Mesothelial cell of epicardium (in vitro differentiated cells): Measurements from ENCODE around the gene FOCAD. TPM values are rescaled to one million over a fixed set of nuclear protein-coding genes. Genes with fewer than 3 reads are reported as not detected.

ENCODE experiments used
- DNase-seq, 2 experiments: peaks; one replicate each; pipeline ENCODE4 v3.0.0; 2021; ENCODE audit warnings: low spot score in 2 of 2; ENCODE audit not compliant: unreplicated experiment in 2 of 2
- H3K27ac Mint-ChIP-seq: 2 replicates; pipeline ENCODE4 v1.8.0; 2021; ENCODE audit warnings: mixed read lengths
- H3K27me3 Mint-ChIP-seq: 2 replicates; pipeline ENCODE4 v1.8.0; 2021; ENCODE audit warnings: low read depth, mixed read lengths
- H3K36me3 Mint-ChIP-seq: 2 replicates; pipeline ENCODE4 v1.8.0; 2021; ENCODE audit warnings: mixed read lengths
- H3K4me1 Mint-ChIP-seq: 2 replicates; pipeline ENCODE4 v1.8.0; 2021; ENCODE audit warnings: mixed read lengths
- H3K4me3 Mint-ChIP-seq: 2 replicates; pipeline ENCODE4 v1.8.0; 2021; ENCODE audit warnings: mild to moderate bottlenecking, moderate library complexity, mixed read lengths
- H3K9me3 Mint-ChIP-seq: 2 replicates; pipeline ENCODE4 v1.8.0; 2021; ENCODE audit warnings: mixed read lengths
- CTCF ChIP-seq: fragments of 200-600 bp; sonication (generic); IDR thresholded peaks from one replicate; pipeline ENCODE4 v1.5.0; 2021; ENCODE audit warnings: antibody characterized with exemption; ENCODE audit not compliant: unreplicated experiment
- total RNA-seq: library from RNA; stranded (reverse); gene quantifications from 3 replicates; pipeline ENCODE4 v1.2.1, GENCODE V29; 2021

The FOCAD gene
- total RNA-seq, 1 donor from 2014 or later = 78.4 TPM

DNA sequence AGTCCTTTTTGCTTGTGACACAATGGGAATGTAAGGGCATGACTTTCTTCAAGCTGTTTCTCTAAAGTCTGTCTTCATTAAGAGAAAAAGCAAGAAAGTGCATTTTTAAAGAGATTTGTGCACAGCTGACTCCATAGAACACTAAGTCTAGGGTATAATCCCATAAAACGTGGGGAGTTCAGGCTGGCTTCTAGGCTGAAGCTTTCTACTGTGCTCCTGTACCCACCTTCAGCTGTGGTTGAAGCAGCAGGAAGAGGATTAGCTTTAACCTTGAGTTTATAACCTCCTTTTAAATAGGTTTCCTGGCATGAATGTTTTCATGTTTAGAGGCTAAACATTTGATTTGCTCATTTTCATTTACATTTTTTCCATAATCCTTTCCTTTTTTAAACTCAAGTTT lies 220.9 kb downstream of the FOCAD start:
- Mint-ChIP-seq H3K4me3 (no peak overlapping the region), H3K36me3 (peaks cover 5% of the 10 kb centered on the region), H3K27ac (no peak overlapping the region), H3K4me1 (peaks cover 3% of the 10 kb centered on the region), H3K9me3 (no peaks in the 10 kb centered on the region), H3K27me3 (no peaks in the 10 kb centered on the region)
- no peak for TF ChIP-seq CTCF
- no peak for DNase-seq

- Mint-ChIP-seq H3K27me3 (no peaks in the 10 kb centered on the region), H3K9me3 (no peaks in the 10 kb centered on the region), H3K27ac (no peak overlapping the region), H3K4me1 (peaks cover 3% of the 10 kb centered on the region), H3K4me3 (no peak overlapping the region), H3K36me3 (peaks cover 13% of the 10 kb centered on the region)
- no peak for TF ChIP-seq CTCF
- DNase-seq = no peak
These were observed 222.3 kb downstream of the FOCAD start for GRCh38 chr9:20906326-20906725.

DNA sequence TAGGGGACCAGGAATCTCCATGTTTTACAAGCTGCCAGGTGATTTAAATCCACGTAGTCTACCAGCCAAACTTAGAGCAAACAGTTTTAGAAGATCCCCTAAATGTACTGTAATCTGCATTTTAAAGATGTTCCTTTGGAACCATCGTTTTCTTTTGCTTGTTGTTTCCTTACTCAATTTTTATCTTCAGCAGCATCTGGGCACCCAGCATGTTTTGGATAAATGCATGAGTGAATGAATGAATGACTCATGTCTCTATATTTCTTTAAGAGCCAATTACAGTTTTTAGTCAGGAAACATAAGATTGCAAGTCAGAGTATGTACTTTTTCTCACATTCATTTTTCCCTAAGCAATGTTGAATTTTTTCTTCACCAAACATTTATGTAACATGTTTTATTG lies 224.4 kb downstream of the FOCAD start:
- Mint-ChIP-seq H3K27me3 (no peaks in the 10 kb centered on the region), H3K4me3 (no peak overlapping the region), H3K4me1 (peaks cover 5% of the 10 kb centered on the region), H3K36me3 (peaks cover 13% of the 10 kb centered on the region), H3K27ac (no peak overlapping the region), H3K9me3 (no peaks in the 10 kb centered on the region)
- TF ChIP-seq CTCF = no peak
- no peak for DNase-seq

- H3K36me3 Mint-ChIP-seq = peaks cover 39% of the 10 kb centered on the region
- H3K4me3 Mint-ChIP-seq = no peak overlapping the region
- H3K27me3 Mint-ChIP-seq = no peaks in the 10 kb centered on the region
- DNase-seq = no peak
- H3K4me1 Mint-ChIP-seq = peaks cover 2% of the 10 kb centered on the region
- H3K27ac Mint-ChIP-seq = no peak overlapping the region
- TF ChIP-seq CTCF = no peak
- peaks cover 9% of the 10 kb centered on the region for H3K9me3 Mint-ChIP-seq
These were observed 230.5 kb downstream of the FOCAD start for GRCh38 chr9:20914556-20914955.

GRCh38 chr9:20921362-20921761 lies 237.3 kb downstream of the FOCAD start:
- H3K4me3 Mint-ChIP-seq = no peak overlapping the region
- peaks cover 38% of the 10 kb centered on the region for H3K36me3 Mint-ChIP-seq
- no peaks in the 10 kb centered on the region for H3K4me1 Mint-ChIP-seq
- no peak overlapping the region for H3K27ac Mint-ChIP-seq
- TF ChIP-seq CTCF = no peak
- H3K27me3 Mint-ChIP-seq = no peaks in the 10 kb centered on the region
- DNase-seq = no peak
- H3K9me3 Mint-ChIP-seq = peaks cover 9% of the 10 kb centered on the region
